ENCODE data around the gene CAP2.

The CAP2 gene

DNA sequence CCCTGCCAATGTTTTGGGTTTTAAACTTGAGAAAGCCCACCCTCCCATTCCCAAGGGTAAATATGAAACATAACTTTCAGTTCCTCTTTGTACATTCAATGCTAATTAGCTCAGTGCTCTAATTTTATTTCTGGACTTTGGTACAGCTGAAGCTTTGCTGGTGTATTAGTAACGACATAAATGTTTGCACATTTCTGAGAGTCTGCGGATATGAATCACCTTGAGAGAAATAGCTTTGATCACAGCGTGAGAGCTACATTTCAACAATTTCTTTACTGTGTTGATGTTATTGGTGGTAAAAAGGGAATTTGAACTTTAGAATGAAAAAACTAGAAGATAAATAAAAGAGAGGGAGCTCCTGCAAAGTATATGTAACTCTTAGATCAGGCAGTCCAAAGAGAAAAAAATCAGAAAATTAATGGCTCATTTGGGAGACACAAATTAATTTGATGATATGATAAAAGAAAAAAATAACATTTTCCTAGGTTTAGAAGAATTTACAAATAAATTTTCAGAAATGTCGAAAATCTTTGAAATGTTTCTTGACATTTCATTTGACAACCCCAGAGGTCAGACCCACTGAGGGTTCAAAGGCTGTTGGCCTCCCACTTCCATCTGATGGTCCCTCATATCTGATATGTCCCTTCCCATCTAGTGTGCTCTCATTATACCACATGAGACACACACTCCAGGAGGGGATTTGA, 38.5 kb upstream of the CAP2 start:
- no peaks in the 10 kb centered on the region for H3K36me3 ChIP-seq
- TF ChIP-seq, protein P1, sequence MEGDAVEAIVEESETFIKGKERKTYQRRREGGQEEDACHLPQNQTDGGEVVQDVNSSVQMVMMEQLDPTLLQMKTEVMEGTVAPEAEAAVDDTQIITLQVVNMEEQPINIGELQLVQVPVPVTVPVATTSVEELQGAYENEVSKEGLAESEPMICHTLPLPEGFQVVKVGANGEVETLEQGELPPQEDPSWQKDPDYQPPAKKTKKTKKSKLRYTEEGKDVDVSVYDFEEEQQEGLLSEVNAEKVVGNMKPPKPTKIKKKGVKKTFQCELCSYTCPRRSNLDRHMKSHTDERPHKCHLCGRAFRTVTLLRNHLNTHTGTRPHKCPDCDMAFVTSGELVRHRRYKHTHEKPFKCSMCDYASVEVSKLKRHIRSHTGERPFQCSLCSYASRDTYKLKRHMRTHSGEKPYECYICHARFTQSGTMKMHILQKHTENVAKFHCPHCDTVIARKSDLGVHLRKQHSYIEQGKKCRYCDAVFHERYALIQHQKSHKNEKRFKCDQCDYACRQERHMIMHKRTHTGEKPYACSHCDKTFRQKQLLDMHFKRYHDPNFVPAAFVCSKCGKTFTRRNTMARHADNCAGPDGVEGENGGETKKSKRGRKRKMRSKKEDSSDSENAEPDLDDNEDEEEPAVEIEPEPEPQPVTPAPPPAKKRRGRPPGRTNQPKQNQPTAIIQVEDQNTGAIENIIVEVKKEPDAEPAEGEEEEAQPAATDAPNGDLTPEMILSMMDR (IDR thresholded peaks at IDR 0.05), result no peak

GRCh38 chr6:17355404-17355774, 38.0 kb upstream of the CAP2 start:
- no peak overlapping the region for H3K4me3 ChIP-seq (ENCODE audit: low read depth in 1 of 2, low read length in 1 of 2)
- H3K27ac ChIP-seq, result no peak overlapping the region
- TF ChIP-seq, protein P1 (IDR thresholded peaks at IDR 0.05), result no peak

More for the DNA sequence above, 38.5 kb upstream of the CAP2 start:
- Histone ChIP-seq H3K27me3 (peaks cover 26% of the 10 kb centered on the region), H3K27ac (no peak overlapping the region), H3K9me3 (no peaks in the 10 kb centered on the region), H3K4me1 (ENCODE audit: control insufficient read depth in 1 of 2, insufficient read depth in 1 of 2, low read depth in 1 of 2, low read length in 1 of 2) (no peaks in the 10 kb centered on the region), H3K4me3 (ENCODE audit: low read depth in 1 of 2, low read length in 1 of 2) (no peak overlapping the region)

GRCh38 chr6:17358515-17358914, 34.9 kb upstream of the CAP2 start:
- no peaks in the 10 kb centered on the region for H3K4me1 ChIP-seq (ENCODE audit: control insufficient read depth in 1 of 2, insufficient read depth in 1 of 2, low read depth in 1 of 2, low read length in 1 of 2)
- H3K27me3 ChIP-seq, result peaks cover 14% of the 10 kb centered on the region
- H3K4me3 ChIP-seq (ENCODE audit: low read depth in 1 of 2, low read length in 1 of 2), result no peak overlapping the region
- no peaks in the 10 kb centered on the region for H3K36me3 ChIP-seq
- no peak overlapping the region for H3K27ac ChIP-seq
- no peaks in the 10 kb centered on the region for H3K9me3 ChIP-seq
- TF ChIP-seq, protein P1 (IDR thresholded peaks at IDR 0.05), result no peak

More at GRCh38 chr6:17355404-17355774, 38.0 kb upstream of the CAP2 start:
- H3K4me1 ChIP-seq (ENCODE audit: control insufficient read depth in 1 of 2, insufficient read depth in 1 of 2, low read depth in 1 of 2, low read length in 1 of 2), result no peaks in the 10 kb centered on the region
- peaks cover 26% of the 10 kb centered on the region for H3K27me3 ChIP-seq
- H3K9me3 ChIP-seq, result no peaks in the 10 kb centered on the region
- no peaks in the 10 kb centered on the region for H3K36me3 ChIP-seq

DNA sequence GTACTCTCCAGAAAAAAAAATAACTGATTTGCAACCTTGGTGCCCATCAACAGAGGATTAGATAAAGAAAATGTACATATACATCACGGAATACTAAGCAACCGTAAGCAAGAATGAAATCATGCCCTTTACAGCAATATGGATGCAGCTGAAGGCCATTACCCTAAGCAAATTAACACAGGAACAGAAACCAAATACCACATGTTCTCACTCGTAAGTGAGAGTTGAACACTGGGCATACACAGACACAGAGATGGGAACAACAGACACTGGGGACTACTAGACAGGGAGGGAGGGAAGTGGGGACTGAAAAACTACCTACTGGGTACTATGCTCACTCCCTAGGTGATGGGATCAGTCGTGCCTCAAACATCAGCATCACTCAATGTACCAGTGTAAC, 32.8 kb upstream of the CAP2 start:
- TF ChIP-seq, protein P1 (IDR thresholded peaks at IDR 0.05), result no peak
- H3K4me1 ChIP-seq (ENCODE audit: control insufficient read depth in 1 of 2, insufficient read depth in 1 of 2, low read depth in 1 of 2, low read length in 1 of 2), result no peaks in the 10 kb centered on the region
- H3K27ac ChIP-seq, result no peak overlapping the region
- no peaks in the 10 kb centered on the region for H3K36me3 ChIP-seq
- no peak overlapping the region for H3K4me3 ChIP-seq (ENCODE audit: low read depth in 1 of 2, low read length in 1 of 2)
- peaks cover under 1% of the 10 kb centered on the region for H3K27me3 ChIP-seq
- H3K9me3 ChIP-seq, result no peaks in the 10 kb centered on the region

- TF ChIP-seq, protein P1 (IDR thresholded peaks at IDR 0.05), result no peak
- H3K27ac ChIP-seq, result no peak overlapping the region
- no peaks in the 10 kb centered on the region for H3K36me3 ChIP-seq
- no peak overlapping the region for H3K4me3 ChIP-seq (ENCODE audit: low read depth in 1 of 2, low read length in 1 of 2)
- H3K4me1 ChIP-seq (ENCODE audit: control insufficient read depth in 1 of 2, insufficient read depth in 1 of 2, low read depth in 1 of 2, low read length in 1 of 2), result no peaks in the 10 kb centered on the region
- no peaks in the 10 kb centered on the region for H3K9me3 ChIP-seq
- no peaks in the 10 kb centered on the region for H3K27me3 ChIP-seq
Observed at GRCh38 chr6:17361013-17361412, 32.4 kb upstream of the CAP2 start.

All from neutrophil (primary cell).